Placental epithelial cell (primary cell): Measurements from ENCODE around the gene BIRC3. TPM values are rescaled to one million over a fixed set of nuclear protein-coding genes. Genes with fewer than 3 reads are reported as not detected.

Source experiments
- small RNA-seq: library from RNA; depleted of rRNA; stranded (forward); fragments of <200 nt; gene quantifications from one replicate; pipeline ENCODE3, GENCODE V24; 2012
- total RNA-seq: library from RNA; depleted of rRNA; stranded (reverse); fragments of >200 nt; gene quantifications from 2 replicates; pipeline ENCODE4 v1.2.3, GENCODE V29; 2012

The BIRC3 gene
- total RNA-seq, result 0.39 and 0.54 TPM in 2 replicates

GRCh38 chr11:102317099-102317767 is at the start of gene BIRC3:
Gene BIRC3, plus strand, starts transcription at chr11:102317484. Its CDS starts 7,026 bp downstream, at chr11:102324510.

GRCh38 chr11:102346748-102347461 is 29.6 kb downstream of the BIRC3 start, which contains the start of gene BIRC2:
Gene BIRC2, plus strand, starts transcription at chr11:102347214. Its CDS starts 2,641 bp downstream, at chr11:102349855.

Small RNAs within 50 kb of the gene (small RNA-seq; reads per million reads assigned to genes)
- gene AP000942.3, result 0.20 reads per million
- not detected for gene AP000942.4
- gene RNU6-952P, result not detected

Other genes starting within 250 kb of the BIRC3 start
- 256 and 356 TPM in 2 replicates for gene YAP1, start 207.0 kb upstream of the BIRC3 start, total RNA-seq
- 88.7 and 88.8 TPM in 2 replicates for gene BIRC2, start 29.7 kb downstream of the BIRC3 start, total RNA-seq
- gene TMEM123, start 135.3 kb downstream of the BIRC3 start, total RNA-seq, result 36.1 and 70.5 TPM in 2 replicates
- not detected in 2 replicates for gene MMP7, start 213.3 kb downstream of the BIRC3 start, total RNA-seq